Fibroblast of pulmonary artery (primary cell): Measurements from ENCODE around the gene POU2AF3.

ENCODE experiments used
- DNase-seq: peaks from one replicate; pipeline ENCODE4 v3.0.0-alpha.2; 2010; ENCODE audit warnings: low read depth
- H3K4me3 ChIP-seq: replicated peaks from 2 replicates; pipeline ENCODE4 v1.5.1; 2011; ENCODE audit warnings: low read depth, mild to moderate bottlenecking, control low read depth, low read length, moderate library complexity
- TF ChIP-seq, protein P1 (sequence below): IDR thresholded peaks from 2 replicates; pipeline ENCODE4 v1.5.1; 2011; ENCODE audit warnings: mild to moderate bottlenecking, control low read depth, low read length, inconsistent platforms; ENCODE audit errors: missing control alignments

The POU2AF3 gene

DNA sequence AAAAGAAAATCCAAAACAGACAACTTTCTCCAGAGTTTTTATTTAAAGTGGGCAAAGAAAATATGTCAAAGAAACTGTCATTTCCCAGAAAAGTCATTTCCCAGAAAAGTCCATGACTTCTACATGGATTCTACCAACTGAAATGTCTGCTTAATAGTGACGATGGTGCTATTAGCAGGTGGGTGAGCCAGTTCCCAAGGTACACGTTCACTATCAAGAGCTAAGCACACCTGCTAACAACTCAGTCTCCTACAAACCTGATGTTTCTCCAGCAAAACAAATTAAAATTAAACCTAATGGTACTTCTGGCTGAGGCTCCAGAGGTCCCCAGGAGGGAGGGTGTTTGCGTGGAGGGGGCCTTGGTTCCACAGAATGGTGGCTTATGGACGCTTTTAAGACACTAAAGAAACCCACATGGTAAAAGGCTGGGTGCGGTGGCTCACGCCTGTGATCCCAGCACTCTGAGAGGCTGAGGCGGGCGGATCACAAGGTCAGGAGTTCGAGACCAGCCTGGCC is 53.9 kb downstream of the POU2AF3 start:
- no peak overlapping the region for H3K4me3 ChIP-seq
- TF ChIP-seq, protein P1, sequence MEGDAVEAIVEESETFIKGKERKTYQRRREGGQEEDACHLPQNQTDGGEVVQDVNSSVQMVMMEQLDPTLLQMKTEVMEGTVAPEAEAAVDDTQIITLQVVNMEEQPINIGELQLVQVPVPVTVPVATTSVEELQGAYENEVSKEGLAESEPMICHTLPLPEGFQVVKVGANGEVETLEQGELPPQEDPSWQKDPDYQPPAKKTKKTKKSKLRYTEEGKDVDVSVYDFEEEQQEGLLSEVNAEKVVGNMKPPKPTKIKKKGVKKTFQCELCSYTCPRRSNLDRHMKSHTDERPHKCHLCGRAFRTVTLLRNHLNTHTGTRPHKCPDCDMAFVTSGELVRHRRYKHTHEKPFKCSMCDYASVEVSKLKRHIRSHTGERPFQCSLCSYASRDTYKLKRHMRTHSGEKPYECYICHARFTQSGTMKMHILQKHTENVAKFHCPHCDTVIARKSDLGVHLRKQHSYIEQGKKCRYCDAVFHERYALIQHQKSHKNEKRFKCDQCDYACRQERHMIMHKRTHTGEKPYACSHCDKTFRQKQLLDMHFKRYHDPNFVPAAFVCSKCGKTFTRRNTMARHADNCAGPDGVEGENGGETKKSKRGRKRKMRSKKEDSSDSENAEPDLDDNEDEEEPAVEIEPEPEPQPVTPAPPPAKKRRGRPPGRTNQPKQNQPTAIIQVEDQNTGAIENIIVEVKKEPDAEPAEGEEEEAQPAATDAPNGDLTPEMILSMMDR = no peak
- no peak for DNase-seq

DNA sequence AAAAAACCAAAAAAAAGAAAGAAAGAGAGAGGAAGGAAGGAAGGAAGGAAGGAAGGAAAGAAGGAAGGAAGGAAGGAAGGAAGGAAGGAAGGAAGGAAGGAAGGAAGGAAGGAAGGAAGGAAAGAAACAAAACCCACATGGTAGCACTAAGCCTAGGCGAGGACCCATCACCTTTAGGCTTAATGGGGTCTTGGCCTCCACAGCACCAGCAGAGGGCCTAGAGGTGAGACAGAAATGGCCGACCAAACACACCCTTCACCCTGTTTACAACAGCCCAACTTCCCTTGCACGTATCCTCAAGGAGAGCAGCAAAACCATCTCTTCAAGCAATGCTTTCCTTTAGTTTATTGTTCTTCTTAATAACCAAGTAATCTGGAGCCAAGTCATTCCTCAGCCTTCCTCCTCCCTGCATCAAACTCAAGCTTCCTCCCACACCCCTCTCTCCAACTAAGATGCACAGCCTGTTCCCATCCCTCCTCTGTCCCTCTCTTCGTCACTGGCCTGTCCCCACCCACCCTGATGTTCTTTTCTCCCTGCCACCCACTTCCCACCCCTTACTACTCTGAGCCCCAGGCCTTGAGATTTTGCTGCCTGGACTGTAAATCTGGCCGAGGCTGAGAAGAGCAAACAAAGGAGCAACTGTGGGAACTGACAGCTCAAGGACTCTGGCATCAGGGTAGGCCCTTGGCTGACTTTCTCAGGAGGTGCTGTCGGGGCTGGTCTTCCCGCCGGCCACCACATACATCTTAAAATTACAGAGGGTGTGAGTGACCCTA is 54.8 kb downstream of the POU2AF3 start:
- TF ChIP-seq, protein P1 = no peak
- H3K4me3 ChIP-seq = no peak overlapping the region
- DNase-seq = no peak

GRCh38 chr11:111353776-111354600 is 55.6 kb downstream of the POU2AF3 start:
- TF ChIP-seq, protein P1 = no peak
- H3K4me3 ChIP-seq = no peak overlapping the region

GRCh38 chr11:111354601-111354891 is 56.2 kb downstream of the POU2AF3 start:
- H3K4me3 ChIP-seq = no peak overlapping the region
- TF ChIP-seq, protein P1 = no peak

More at GRCh38 chr11:111353776-111354600, 55.6 kb downstream of the POU2AF3 start:
- no peak for DNase-seq

GRCh38 chr11:111355101-111355500 is 56.8 kb downstream of the POU2AF3 start:
- H3K4me3 ChIP-seq = no peak overlapping the region
- TF ChIP-seq, protein P1 = no peak
- no peak for DNase-seq

More at GRCh38 chr11:111354601-111354891, 56.2 kb downstream of the POU2AF3 start:
- no peak for DNase-seq

- TF ChIP-seq, protein P1 = no peak
- H3K4me3 ChIP-seq = no peak overlapping the region
- DNase-seq = no peak
These were observed 57.8 kb downstream of the POU2AF3 start for GRCh38 chr11:111355956-111356659.
